ENCODE data around the gene ZNF426.

GRCh38 chr19:9500796-9501195 is 37.6 kb downstream of the ZNF426 start:
- TF ChIP-seq POLR2A (IDR thresholded peaks at IDR 0.05): no peak
- TF ChIP-seq, protein P1, sequence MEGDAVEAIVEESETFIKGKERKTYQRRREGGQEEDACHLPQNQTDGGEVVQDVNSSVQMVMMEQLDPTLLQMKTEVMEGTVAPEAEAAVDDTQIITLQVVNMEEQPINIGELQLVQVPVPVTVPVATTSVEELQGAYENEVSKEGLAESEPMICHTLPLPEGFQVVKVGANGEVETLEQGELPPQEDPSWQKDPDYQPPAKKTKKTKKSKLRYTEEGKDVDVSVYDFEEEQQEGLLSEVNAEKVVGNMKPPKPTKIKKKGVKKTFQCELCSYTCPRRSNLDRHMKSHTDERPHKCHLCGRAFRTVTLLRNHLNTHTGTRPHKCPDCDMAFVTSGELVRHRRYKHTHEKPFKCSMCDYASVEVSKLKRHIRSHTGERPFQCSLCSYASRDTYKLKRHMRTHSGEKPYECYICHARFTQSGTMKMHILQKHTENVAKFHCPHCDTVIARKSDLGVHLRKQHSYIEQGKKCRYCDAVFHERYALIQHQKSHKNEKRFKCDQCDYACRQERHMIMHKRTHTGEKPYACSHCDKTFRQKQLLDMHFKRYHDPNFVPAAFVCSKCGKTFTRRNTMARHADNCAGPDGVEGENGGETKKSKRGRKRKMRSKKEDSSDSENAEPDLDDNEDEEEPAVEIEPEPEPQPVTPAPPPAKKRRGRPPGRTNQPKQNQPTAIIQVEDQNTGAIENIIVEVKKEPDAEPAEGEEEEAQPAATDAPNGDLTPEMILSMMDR (IDR thresholded peaks at IDR 0.05): no peak

Data from body of pancreas (tissue), 4 donors.